ENCODE measurements around the gene TM4SF18. TPM values are rescaled to one million over a fixed set of nuclear protein-coding genes. Genes with fewer than 3 reads are reported as not detected.

TM4SF18 gene
- polyA plus RNA-seq, 1 experiment, result 0.11 TPM

DNA sequence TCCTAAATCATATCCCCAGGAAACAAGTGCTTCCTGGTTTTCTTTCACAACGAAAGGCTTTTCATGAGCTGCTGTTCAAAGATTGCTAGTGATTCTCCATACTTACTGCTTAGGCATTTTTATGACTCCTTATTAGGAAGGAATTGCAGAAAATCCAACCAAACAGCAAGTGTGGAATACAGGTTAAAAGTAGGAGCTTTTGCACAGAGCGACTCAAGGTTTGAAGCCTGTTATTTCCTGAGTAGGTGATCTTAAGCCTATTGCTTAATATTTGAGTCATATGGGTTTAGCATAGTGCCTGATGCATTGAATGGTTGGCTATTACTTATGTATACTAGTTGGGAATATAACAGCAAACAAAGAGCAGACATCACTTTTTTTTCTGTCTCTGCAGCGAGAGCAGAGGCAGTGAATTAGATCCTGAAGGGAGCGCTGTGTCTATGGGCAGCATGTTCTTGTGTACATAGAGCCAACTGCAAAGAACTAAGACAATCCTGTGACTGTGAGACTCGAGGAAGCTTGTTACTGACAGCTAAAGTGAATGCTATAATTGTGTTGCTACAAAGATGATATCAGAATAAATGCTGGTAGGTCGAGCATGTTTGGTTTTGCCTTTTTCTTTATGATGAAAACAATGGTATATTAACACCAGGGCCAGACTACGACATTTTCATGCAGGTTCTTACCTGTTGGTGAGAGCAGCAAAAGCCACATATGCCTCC lies 37.7 kb upstream of the TM4SF18 start:
- Histone ChIP-seq H3K27me3 (ENCODE audit: control insufficient read depth, insufficient read depth, low read length) (no peaks in the 10 kb centered on the region), H3K4me3 (ENCODE audit: low read depth, low read length) (no peak overlapping the region), H3K36me3 (ENCODE audit: control insufficient read depth, insufficient read depth, low read length) (no peaks in the 10 kb centered on the region)
- DNase-seq (ENCODE audit: low read depth), result no peak
- POLR2A ChIA-PET, result no interaction called here
- CTCF ChIA-PET, result interaction anchor here (1.5 to 2.1 kb wide), 3 partner anchors 16 to 110 kb away, joined by 3 to 6 read pairs (median 4); no protein-coding TSS in a partner anchor
- TF ChIP-seq, protein P1, sequence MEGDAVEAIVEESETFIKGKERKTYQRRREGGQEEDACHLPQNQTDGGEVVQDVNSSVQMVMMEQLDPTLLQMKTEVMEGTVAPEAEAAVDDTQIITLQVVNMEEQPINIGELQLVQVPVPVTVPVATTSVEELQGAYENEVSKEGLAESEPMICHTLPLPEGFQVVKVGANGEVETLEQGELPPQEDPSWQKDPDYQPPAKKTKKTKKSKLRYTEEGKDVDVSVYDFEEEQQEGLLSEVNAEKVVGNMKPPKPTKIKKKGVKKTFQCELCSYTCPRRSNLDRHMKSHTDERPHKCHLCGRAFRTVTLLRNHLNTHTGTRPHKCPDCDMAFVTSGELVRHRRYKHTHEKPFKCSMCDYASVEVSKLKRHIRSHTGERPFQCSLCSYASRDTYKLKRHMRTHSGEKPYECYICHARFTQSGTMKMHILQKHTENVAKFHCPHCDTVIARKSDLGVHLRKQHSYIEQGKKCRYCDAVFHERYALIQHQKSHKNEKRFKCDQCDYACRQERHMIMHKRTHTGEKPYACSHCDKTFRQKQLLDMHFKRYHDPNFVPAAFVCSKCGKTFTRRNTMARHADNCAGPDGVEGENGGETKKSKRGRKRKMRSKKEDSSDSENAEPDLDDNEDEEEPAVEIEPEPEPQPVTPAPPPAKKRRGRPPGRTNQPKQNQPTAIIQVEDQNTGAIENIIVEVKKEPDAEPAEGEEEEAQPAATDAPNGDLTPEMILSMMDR (IDR thresholded peaks at IDR 0.05; ENCODE audit: insufficient read depth, low read depth, low read length), result no peak

DNA sequence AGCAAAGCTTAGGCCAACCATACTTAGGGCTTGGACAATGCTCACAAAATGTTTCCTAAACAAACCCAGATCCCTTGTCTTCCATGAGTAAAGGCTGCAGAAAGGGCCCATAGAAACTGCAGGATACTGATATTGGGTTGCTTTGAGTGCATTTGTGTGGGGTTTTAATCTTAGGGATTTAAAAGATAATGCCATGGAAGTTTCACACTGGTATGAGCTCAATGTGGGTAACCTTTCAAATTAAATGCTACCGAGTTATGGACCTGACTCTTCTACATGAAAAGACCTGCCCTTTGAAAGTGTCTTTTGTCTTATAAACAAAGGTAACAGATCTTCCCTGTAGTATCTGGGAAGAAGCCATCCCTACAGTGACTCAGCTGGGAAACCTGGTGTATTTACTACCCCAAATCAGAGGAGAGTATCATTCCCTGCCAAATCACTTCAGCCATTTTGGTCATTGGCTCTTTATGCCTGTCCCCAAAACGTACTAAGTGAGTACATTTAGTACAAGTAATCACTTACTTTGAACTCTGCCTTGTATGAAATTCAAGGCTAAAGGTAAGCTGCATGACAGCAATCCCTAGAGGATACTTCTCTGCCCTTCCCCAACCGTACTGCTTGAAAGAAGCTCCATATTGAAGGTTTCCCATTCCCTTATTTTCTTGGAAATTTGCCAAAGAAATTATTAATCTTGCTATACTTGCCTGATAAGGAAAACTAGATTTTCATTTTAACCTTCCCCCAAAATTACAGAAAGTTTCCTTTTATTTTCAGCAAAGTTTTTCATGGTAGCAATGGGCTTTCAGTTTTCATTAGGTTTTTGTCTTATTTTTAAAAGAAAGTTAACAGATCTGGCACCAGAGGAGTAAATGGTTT lies 36.8 kb upstream of the TM4SF18 start:
- DNase-seq (ENCODE audit: low read depth), result no peak
- no peaks in the 10 kb centered on the region for H3K36me3 ChIP-seq (ENCODE audit: control insufficient read depth, insufficient read depth, low read length)
- no peaks in the 10 kb centered on the region for H3K27me3 ChIP-seq (ENCODE audit: control insufficient read depth, insufficient read depth, low read length)
- ChIA-PET CTCF (interaction anchor here (1.5 to 2.1 kb wide), 3 partner anchors 15 to 111 kb away, joined by 3 to 6 read pairs (median 4); no protein-coding TSS in a partner anchor), POLR2A (interaction anchor here (0.6 kb wide), 1 partner anchor 1404 kb away, joined by 3 read pairs; no protein-coding TSS in a partner anchor)
- H3K4me3 ChIP-seq (ENCODE audit: low read depth, low read length), result no peak overlapping the region
- TF ChIP-seq, protein P1 (IDR thresholded peaks at IDR 0.05; ENCODE audit: insufficient read depth, low read depth, low read length), result no peak

DNA sequence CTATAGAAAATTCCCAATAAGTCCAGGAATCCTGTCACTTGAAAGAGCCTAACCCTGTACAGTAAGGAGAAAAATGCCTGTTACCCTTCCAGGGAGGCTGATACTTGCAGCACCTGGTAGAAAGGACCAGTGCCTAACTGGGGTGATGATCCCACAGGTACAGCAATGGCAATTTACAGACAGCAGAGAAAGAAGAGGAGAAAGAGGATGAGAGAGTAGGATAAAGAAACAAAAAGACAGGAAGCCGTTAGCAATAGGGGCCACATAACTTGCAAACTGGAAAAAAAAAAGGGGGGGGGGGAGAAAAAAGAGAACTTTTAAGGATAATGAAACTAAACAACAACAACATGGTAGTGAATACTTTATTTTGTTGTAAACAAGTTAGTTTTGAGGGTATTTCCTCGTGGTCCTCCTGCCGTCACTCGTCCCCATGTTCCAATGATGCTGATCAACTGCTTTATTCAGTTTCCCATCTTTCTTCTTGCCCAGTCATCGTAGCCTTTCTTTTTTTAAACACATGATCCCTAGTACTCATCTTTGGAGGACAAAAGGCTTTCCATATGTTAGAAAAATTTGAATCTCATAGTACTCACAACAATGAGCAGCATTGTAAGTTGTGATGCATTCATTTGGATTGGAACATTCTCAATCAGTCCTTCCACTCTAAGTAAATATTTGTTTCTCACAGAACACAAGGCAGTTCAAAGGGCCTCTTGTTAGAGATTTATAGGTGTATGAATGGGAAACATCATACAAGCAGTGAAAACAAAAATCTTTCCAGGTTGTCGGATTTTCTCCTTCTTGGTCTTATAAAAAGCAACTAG lies 35.5 kb upstream of the TM4SF18 start:
- no peak for DNase-seq (ENCODE audit: low read depth)
- TF ChIP-seq, protein P1 (IDR thresholded peaks at IDR 0.05; ENCODE audit: insufficient read depth, low read depth, low read length), result no peak
- ChIA-PET POLR2A (no interaction called here), CTCF (no interaction called here)
- Histone ChIP-seq H3K36me3 (ENCODE audit: control insufficient read depth, insufficient read depth, low read length) (no peaks in the 10 kb centered on the region), H3K27me3 (ENCODE audit: control insufficient read depth, insufficient read depth, low read length) (no peaks in the 10 kb centered on the region), H3K4me3 (ENCODE audit: low read depth, low read length) (no peak overlapping the region)

DNA sequence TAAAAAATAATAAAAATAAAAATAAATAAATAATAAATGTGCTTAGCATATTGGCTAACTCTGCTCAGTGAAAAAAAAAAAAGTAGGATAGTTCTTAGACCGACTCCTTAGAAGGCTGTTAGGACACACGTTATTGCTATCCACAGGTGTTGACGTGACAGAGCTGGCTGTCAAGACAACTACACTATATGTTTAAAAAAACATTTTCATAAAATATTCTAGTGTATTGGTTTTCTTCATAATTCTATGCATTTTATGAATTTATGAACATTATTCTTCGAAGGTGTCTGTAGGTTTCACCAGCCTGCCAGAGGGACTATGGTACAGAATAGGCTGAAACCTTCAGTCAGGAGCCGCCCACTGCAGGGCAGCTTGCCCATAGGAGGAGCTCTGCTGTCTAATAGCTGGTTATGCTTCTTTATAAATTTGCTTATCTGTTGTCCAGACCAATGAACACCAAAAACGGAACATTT lies 34.8 kb upstream of the TM4SF18 start:
- no peak for DNase-seq (ENCODE audit: low read depth)
- Histone ChIP-seq H3K36me3 (ENCODE audit: control insufficient read depth, insufficient read depth, low read length) (no peaks in the 10 kb centered on the region), H3K27me3 (ENCODE audit: control insufficient read depth, insufficient read depth, low read length) (no peaks in the 10 kb centered on the region), H3K4me3 (ENCODE audit: low read depth, low read length) (no peak overlapping the region)
- POLR2A ChIA-PET, result no interaction called here
- TF ChIP-seq, protein P1 (IDR thresholded peaks at IDR 0.05; ENCODE audit: insufficient read depth, low read depth, low read length), result no peak
- CTCF ChIA-PET, result no interaction called here

Data from BJ (cell line).